ACC112 (cell line): ENCODE results near the gene ASXL2.
A peak's percentile ranks its signal among the peaks of the same experiment; 100 is the strongest.

ENCODE experiments used
- H2AFZ ChIP-seq: fragments of 200-600 bp; sonication (generic); one replicate; pipeline ENCODE4 v1.6.0; 2017; ENCODE audit warnings: antibody characterized with exemption, low read length; ENCODE audit not compliant: unreplicated experiment
- H3K27ac ChIP-seq: fragments of 200-600 bp; sonication (generic); 2 replicates; pipeline ENCODE4 v1.5.1; 2014; ENCODE audit warnings: low read depth, mild to moderate bottlenecking, antibody characterized with exemption, low read length, moderate library complexity
- H3K27me3 ChIP-seq: fragments of 200-600 bp; sonication (generic); 2 replicates; pipeline ENCODE4 v1.6.1; 2014; ENCODE audit warnings: mild to moderate bottlenecking, antibody characterized with exemption, low read length, moderate library complexity, mixed read lengths; ENCODE audit not compliant: insufficient read depth
- H3K36me3 ChIP-seq: fragments of 200-600 bp; sonication (generic); 2 replicates; pipeline ENCODE4 v1.6.1; 2016; ENCODE audit warnings: mild to moderate bottlenecking, antibody characterized with exemption, low read length, moderate library complexity, mixed read lengths; ENCODE audit not compliant: insufficient read depth
- H3K4me1 ChIP-seq: fragments of 200-600 bp; sonication (generic); one replicate; pipeline ENCODE4 v1.6.1; 2016; ENCODE audit warnings: low read length, mixed read lengths; ENCODE audit not compliant: insufficient read depth, unreplicated experiment, control insufficient read depth
- H3K4me3 ChIP-seq: fragments of 200-600 bp; sonication (generic); 2 replicates; pipeline ENCODE4 v1.5.1; 2014; ENCODE audit warnings: mild to moderate bottlenecking, low read depth, low read length
- H3K79me2 ChIP-seq: fragments of 200-600 bp; sonication (generic); one replicate; pipeline ENCODE4 v1.6.0; 2016; ENCODE audit warnings: low read length; ENCODE audit not compliant: control insufficient read depth, unreplicated experiment, insufficient read depth

Gene ASXL2

GRCh38 chr2:25891672-25892071 lies 13.4 kb upstream of the ASXL2 start:
- H3K4me1 ChIP-seq = no peaks in the 10 kb centered on the region

DNA sequence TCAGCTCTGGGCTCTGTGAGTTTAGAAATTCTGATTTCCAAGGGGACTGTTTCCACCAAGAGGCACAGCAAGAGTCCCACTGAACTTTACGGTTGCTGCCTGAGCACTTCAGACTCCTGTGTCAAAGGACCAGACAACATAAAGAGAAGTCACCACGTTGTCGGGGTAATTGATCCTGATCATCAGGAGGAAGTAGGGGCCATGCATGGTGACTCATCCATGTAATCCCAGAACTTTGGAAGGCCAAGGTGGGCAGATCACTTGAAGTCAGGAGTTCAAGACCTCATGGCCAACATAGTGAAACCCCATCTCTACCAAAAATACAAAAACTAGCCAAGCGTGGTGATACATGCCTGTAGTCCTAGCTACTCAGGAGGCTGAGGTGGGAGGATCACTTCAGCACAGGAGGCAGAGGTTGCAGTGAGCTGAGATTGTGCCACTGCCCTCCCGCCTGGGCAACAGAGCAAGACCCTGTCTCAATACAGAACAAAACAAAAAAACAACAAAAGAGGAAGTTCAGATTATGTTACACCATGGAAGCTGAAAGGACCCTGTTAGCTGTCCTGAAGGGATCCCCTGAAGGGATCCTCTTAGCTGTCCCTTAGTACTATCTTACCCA lies 9.4 kb upstream of the ASXL2 start:
- no peaks in the 10 kb centered on the region for H3K79me2 ChIP-seq
- H3K27ac ChIP-seq = no peak overlapping the region
- H2AFZ ChIP-seq = no peak overlapping the region
- no peak overlapping the region for H3K4me3 ChIP-seq
- peaks cover 7% of the 10 kb centered on the region for H3K4me1 ChIP-seq
- no peaks in the 10 kb centered on the region for H3K36me3 ChIP-seq
- no peaks in the 10 kb centered on the region for H3K27me3 ChIP-seq

More at GRCh38 chr2:25891672-25892071, 13.4 kb upstream of the ASXL2 start:
- H3K79me2 ChIP-seq = no peaks in the 10 kb centered on the region
- no peak overlapping the region for H2AFZ ChIP-seq
- no peak overlapping the region for H3K27ac ChIP-seq
- H3K4me3 ChIP-seq = no peak overlapping the region
- no peaks in the 10 kb centered on the region for H3K36me3 ChIP-seq
- H3K27me3 ChIP-seq = no peaks in the 10 kb centered on the region

DNA sequence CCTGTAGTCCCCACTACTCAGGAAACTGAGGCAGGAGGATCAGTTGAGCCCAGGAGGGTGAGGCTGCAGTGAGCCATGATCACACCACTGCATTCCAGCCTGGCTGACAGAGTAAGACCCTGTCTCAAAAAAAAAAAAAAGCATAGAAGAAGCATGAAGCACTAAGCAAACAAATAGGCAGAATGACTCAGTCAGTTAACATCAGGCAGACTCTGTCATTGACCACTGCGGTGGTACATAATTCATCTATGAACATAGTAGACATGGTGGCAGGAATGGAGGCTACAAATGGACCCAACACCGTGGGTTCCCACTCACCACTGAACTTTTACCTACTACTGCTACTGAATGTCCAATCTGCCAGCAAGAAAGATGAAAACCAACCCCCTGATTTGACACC lies 7.6 kb upstream of the ASXL2 start:
- Histone ChIP-seq H3K36me3 (no peaks in the 10 kb centered on the region), H3K27me3 (no peaks in the 10 kb centered on the region), H2AFZ (no peak overlapping the region)

DNA sequence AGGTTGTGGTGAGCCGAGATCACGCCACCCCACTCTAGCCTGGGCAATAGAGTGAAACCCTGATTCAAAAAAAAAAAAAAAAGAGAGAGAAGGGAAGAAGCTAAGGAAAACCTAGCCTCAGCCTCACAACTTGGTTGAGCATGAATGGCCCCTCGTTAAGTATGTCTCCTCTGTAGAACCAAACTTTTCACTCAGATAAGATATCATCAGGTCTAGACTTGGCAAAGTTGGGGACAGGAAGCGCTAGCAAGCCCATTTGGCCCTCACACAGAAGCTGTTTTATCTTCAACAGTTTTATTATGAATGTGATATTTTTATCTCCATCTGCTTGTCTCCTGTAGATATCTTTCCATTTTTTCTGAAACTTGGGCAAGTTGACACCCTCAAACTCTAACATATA lies 3.5 kb upstream of the ASXL2 start:
- Histone ChIP-seq H3K4me3 (no peak overlapping the region), H2AFZ (no peak overlapping the region), H3K36me3 (no peaks in the 10 kb centered on the region), H3K27me3 (no peaks in the 10 kb centered on the region), H3K27ac (no peak overlapping the region), H3K79me2 (peaks cover 13% of the 10 kb centered on the region), H3K4me1 (peaks cover 14% of the 10 kb centered on the region)

More for the DNA sequence above, 7.6 kb upstream of the ASXL2 start:
- no peak overlapping the region for H3K27ac ChIP-seq
- H3K4me3 ChIP-seq = no peak overlapping the region
- H3K79me2 ChIP-seq = no peaks in the 10 kb centered on the region
- H3K4me1 ChIP-seq = peaks cover 7% of the 10 kb centered on the region

DNA sequence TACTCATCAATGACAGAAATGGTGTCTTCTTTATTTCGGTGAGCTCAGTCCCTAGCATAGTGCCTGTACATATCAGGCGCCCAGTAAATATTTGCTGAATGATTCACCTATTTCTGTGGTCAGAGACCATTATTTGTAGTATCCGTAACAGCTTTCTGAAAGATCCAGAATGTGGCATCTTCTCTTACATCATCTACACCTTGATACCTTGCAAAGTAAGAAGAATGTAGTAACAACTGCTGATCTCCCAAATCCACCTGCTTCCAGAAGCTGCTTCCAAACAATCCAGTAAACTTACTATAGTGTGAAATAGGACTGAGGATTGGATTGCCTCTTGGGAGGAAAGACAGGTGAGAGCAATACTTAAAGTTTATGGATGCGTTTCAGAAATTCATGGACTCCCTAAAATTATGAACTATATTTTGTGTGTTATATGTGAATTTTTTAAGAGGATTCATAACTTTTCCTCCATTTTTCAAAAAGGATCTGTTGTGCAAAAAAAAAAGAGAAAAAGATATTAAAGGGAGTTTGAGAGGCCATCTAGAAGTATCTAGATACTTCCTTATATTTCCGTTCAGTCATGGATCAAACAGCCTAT lies 945 bp upstream of the ASXL2 start:
- peak overlapping the region; percentile 80 for H2AFZ ChIP-seq

DNA sequence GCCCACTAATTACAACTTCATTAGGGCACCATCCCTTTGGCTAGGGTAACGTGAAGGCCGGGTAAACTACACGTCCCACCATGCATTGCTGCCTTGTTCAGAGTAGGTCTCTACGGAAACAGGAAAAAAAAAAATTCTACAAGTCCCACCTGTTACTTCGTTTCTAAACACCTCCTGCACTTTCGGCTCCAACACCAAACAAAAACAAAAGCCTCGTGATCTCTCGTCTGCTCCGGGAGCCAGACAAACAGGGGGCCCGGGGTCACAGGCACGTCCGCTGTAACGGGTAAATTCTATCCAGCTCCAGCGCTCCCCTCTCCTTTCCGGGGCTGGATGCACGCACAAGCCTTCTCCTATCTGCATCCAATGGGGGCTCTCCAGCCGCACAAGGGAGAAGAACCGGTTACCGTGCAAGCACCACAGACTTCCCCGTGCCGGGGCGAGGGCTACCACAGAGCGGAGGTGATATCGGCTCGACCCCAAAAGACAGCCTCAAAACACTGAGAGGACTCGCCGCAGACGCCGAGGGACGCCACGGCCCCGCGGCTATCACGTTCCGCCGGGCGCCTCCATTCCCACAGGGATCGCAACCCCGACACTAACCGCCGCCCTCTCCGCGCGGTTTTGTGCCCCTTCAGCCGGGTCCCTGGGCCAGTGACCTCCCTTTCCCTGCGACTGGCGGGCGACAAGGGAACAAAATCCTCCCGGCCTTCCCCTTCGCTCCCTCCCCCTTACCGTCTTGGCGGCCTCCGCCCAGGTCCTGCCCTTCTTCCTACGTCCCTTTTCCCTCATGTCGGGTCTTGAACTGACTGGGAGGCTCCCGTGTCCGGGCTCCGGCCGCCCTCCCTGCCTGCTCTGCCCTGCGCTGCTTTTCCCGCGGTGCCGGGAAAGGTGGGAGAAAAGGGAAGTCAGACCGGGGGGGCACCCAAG lies 591 bp downstream of the ASXL2 start:
- H3K4me3 ChIP-seq = peak overlapping the region; percentile 95
- H3K4me1 ChIP-seq = peaks cover 19% of the 10 kb centered on the region
- peak overlapping the region; percentile 80 for H2AFZ ChIP-seq
- no peaks in the 10 kb centered on the region for H3K27me3 ChIP-seq
- H3K79me2 ChIP-seq = peaks cover 48% of the 10 kb centered on the region
- peak overlapping the region; percentile 79 for H3K27ac ChIP-seq
- H3K36me3 ChIP-seq = no peaks in the 10 kb centered on the region

More for the DNA sequence above, 945 bp upstream of the ASXL2 start:
- Histone ChIP-seq H3K27me3 (no peaks in the 10 kb centered on the region), H3K27ac (peak overlapping the region; percentile 38; the same call in 1 of the 2 replicates), H3K4me3 (peak overlapping the region; percentile 95), H3K4me1 (peaks cover 26% of the 10 kb centered on the region), H3K36me3 (no peaks in the 10 kb centered on the region), H3K79me2 (peaks cover 36% of the 10 kb centered on the region)

DNA sequence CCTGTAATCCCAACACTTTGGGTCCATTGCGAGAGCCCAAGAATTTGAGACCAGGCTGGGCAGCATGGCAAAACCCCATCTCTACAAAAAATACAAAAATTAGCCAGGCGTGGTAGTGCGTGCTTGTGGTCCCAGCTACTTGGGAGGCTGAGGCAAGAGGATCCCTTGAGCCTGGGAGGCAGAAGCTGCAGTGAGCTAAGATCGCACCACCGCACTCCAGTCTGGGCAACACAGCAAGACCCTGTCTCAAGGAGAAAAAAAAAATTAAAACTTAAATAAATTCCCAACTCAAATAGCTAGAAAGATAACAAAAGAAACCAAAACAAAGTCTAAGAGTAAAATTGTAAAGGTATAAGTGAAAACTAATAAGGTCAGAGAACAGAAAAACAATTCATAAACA lies 6.2 kb downstream of the ASXL2 start:
- Histone ChIP-seq H3K4me1 (peaks cover 13% of the 10 kb centered on the region), H3K27ac (no peak overlapping the region), H3K4me3 (no peak overlapping the region), H3K36me3 (no peaks in the 10 kb centered on the region; the same call in 1 of the 2 replicates), H2AFZ (no peak overlapping the region), H3K79me2 (peaks cover 83% of the 10 kb centered on the region), H3K27me3 (no peaks in the 10 kb centered on the region)

- Histone ChIP-seq H3K27me3 (no peaks in the 10 kb centered on the region), H3K27ac (no peak overlapping the region), H3K4me1 (no peaks in the 10 kb centered on the region), H3K4me3 (no peak overlapping the region), H3K36me3 (no peaks in the 10 kb centered on the region; the same call in 1 of the 2 replicates), H2AFZ (no peak overlapping the region), H3K79me2 (peaks cover 64% of the 10 kb centered on the region)
These were observed 10.8 kb downstream of the ASXL2 start for GRCh38 chr2:25867396-25868003.

GRCh38 chr2:25856377-25856776 lies 21.9 kb downstream of the ASXL2 start:
- Histone ChIP-seq H2AFZ (no peak overlapping the region), H3K27me3 (no peaks in the 10 kb centered on the region), H3K36me3 (no peaks in the 10 kb centered on the region), H3K4me1 (peaks cover 5% of the 10 kb centered on the region), H3K79me2 (peaks cover 29% of the 10 kb centered on the region), H3K4me3 (no peak overlapping the region), H3K27ac (no peak overlapping the region)

GRCh38 chr2:25855065-25855464 lies 23.2 kb downstream of the ASXL2 start:
- no peak overlapping the region for H3K4me3 ChIP-seq
- no peaks in the 10 kb centered on the region for H3K27me3 ChIP-seq
- H2AFZ ChIP-seq = no peak overlapping the region
- H3K36me3 ChIP-seq = no peaks in the 10 kb centered on the region
- peaks cover 26% of the 10 kb centered on the region for H3K79me2 ChIP-seq
- peaks cover 5% of the 10 kb centered on the region for H3K4me1 ChIP-seq
- no peak overlapping the region for H3K27ac ChIP-seq
